Mucosa of rectum (tissue), 2 donors: ENCODE data around the gene AGA.

Experiments used
- H3K27ac ChIP-seq, 2 donors: one replicate each; pipeline ENCODE4 v1.7.0; 2013; ENCODE audit warnings: inconsistent platforms in 2 of 2, low read depth in 2 of 2, low read length in 2 of 2
- H3K27me3 ChIP-seq, 2 donors: one replicate each; pipeline ENCODE4 v1.7.0; 2013; ENCODE audit warnings: low read length in 2 of 2; ENCODE audit not compliant: control insufficient read depth in 2 of 2, insufficient read depth in 2 of 2
- H3K36me3 ChIP-seq, 2 donors: one replicate each; pipeline ENCODE4 v1.7.0; 2013; ENCODE audit warnings: low read length in 2 of 2; ENCODE audit not compliant: control insufficient read depth in 2 of 2, insufficient read depth in 2 of 2
- H3K4me1 ChIP-seq, 2 donors: one replicate each; pipeline ENCODE4 v1.7.0; 2013; ENCODE audit warnings: low read length in 2 of 2, mild to moderate bottlenecking in 1 of 2; ENCODE audit not compliant: control insufficient read depth in 2 of 2, insufficient read depth in 2 of 2
- H3K4me3 ChIP-seq, 2 donors: one replicate each; pipeline ENCODE4 v1.7.0; 2013; ENCODE audit warnings: low read length in 2 of 2
- H3K9ac ChIP-seq, 2 donors: one replicate each; pipeline ENCODE4 v1.7.0; 2013; ENCODE audit warnings: low read length in 2 of 2, low read depth in 1 of 2, mild to moderate bottlenecking in 1 of 2
- H3K9me3 ChIP-seq, 2 donors: one replicate each; pipeline ENCODE4 v1.7.0; 2013; ENCODE audit warnings: low read length in 2 of 2; ENCODE audit not compliant: control insufficient read depth in 2 of 2
- donor health status: healthy.
- donor health status: Normal muscosa, but diverticular disease.

Gene AGA

DNA sequence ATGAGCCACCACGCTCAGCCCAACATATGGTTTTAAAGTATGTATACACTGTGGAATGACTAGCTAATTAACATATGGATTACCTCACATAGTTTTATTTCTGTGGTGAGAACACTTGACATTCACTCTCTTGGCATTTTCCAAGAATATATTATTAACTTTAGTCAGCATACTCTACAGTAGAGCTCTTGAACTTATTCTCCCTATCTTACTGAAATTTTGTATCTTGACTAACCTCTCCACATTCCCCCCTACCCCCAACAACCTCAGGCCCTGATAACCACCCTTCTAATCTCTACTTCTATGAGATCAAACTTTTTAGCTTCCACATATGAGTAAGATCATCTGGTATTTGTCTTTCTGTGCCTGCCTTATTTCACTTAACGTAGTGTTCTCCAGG is 38.6 kb upstream of the AGA start:
- Histone ChIP-seq H3K9me3 (no peaks in the 10 kb centered on the region), H3K9ac (no peak overlapping the region), H3K27me3 (no peaks in the 10 kb centered on the region), H3K36me3 (no peaks in the 10 kb centered on the region), H3K27ac (no peak overlapping the region), H3K4me1 (no peaks in the 10 kb centered on the region), H3K4me3 (no peak overlapping the region)

DNA sequence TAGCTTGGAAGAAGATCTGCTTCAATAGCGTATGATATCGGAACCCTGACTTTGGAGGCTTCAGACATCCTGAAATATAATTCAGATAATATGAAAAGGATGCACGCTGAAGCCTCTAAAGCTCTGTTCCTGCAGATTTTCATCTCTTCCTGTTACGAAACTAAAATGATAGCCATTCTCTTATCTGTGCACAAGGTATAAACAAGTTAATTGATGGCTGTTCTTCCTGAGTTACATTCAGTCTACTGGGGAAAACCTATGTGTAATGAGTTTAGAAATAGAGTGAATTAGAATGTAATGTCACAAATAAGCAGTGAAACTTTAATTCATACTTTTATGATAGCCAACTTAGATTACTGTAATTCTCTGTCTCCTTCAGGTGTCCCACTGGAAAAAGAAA is 36.8 kb upstream of the AGA start:
- Histone ChIP-seq H3K4me3 (no peak overlapping the region), H3K9me3 (no peaks in the 10 kb centered on the region), H3K27me3 (no peaks in the 10 kb centered on the region), H3K4me1 (no peaks in the 10 kb centered on the region), H3K27ac (no peak overlapping the region), H3K36me3 (no peaks in the 10 kb centered on the region), H3K9ac (no peak overlapping the region)

DNA sequence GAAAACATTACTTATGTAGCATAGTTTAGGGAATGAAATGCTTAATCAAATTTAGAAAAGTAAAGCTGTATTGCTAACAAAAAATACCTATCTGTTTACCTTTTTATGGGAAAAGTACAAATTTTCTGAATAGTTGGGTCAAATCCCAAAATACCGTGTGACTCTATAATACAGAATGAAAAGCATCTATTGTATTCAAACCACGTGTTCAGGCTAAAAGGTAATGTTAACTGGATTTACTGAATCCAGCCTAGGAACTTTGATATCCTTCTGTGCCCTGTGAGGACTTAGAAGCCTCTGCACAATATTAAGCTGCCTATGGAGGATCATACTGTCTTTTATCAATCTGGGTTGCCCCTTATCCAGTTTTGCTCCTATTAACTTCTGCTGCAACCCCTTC is 36.3 kb upstream of the AGA start:
- H3K36me3 ChIP-seq, result no peaks in the 10 kb centered on the region

DNA sequence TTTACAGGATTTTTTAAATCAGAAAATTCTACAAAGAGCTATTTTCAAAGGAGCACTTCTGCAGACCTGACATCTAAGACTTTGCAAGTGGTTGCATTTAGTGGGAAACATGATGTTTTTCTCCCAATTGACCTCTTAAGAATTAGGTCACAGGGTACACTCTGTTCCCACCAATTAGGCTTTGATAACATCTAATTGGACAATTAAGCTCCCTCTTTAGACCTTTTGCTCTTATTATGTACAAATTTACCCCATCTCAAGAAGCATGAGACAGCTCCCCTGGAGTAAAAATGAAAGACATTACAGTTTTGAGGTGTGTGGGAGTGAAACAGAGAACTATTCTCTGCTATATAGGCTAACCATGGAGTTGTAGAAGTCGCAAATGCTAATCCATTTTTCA is 31.8 kb upstream of the AGA start:
- H3K27ac ChIP-seq, result no peak overlapping the region
- no peak overlapping the region for H3K4me3 ChIP-seq
- H3K4me1 ChIP-seq, result no peaks in the 10 kb centered on the region
- no peaks in the 10 kb centered on the region for H3K36me3 ChIP-seq
- H3K27me3 ChIP-seq, result no peaks in the 10 kb centered on the region
- H3K9me3 ChIP-seq, result no peaks in the 10 kb centered on the region
- no peak overlapping the region for H3K9ac ChIP-seq

More for the DNA sequence above, 36.3 kb upstream of the AGA start:
- Histone ChIP-seq H3K27ac (no peak overlapping the region), H3K9ac (no peak overlapping the region), H3K9me3 (no peaks in the 10 kb centered on the region), H3K4me1 (no peaks in the 10 kb centered on the region), H3K27me3 (no peaks in the 10 kb centered on the region), H3K4me3 (no peak overlapping the region)

DNA sequence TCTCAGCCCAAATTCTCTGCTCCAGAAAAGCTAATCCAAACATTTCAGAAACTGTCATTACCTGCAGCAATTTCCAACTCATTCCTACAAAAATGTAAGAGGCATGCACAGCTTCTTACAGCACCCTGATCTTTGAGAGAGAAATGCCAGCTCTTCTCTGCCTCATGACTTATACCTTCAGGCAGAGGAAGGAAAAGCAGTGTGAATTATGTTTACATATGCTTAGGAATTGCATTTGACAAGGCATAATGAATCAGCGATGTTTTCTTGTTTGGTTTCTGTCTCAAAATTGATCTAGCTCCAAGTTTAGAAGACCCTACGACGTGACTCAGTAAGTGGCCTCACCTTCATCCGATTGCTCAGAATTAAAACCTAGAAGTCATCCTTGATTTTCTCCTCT is 21.8 kb upstream of the AGA start:
- Histone ChIP-seq H3K4me1 (no peaks in the 10 kb centered on the region), H3K4me3 (no peak overlapping the region), H3K27ac (no peak overlapping the region), H3K9me3 (no peaks in the 10 kb centered on the region), H3K36me3 (no peaks in the 10 kb centered on the region), H3K27me3 (no peaks in the 10 kb centered on the region), H3K9ac (no peak overlapping the region)

DNA sequence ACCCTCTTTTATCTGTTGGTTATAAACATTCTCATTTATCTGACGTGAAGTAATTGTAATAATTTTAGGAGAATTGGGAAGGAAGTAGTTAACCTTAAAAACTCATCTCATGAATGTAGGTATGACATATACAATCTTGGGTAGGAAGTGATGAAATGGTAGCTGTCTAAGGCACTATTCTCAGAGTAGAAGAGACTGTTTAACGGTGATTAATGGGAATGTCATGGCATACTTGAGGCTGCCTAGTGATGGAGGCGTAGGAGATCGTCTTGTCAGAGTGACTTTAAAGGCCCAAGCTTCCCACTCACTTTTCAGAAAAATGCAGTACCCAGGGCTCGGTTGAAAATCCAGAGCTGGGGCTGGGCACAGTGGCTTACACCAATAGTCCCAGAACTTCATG is 19.4 kb upstream of the AGA start:
- no peaks in the 10 kb centered on the region for H3K9me3 ChIP-seq
- no peak overlapping the region for H3K4me3 ChIP-seq
- no peaks in the 10 kb centered on the region for H3K36me3 ChIP-seq
- no peak overlapping the region for H3K9ac ChIP-seq
- H3K27me3 ChIP-seq, result no peaks in the 10 kb centered on the region
- H3K27ac ChIP-seq, result no peak overlapping the region
- H3K4me1 ChIP-seq, result no peaks in the 10 kb centered on the region

DNA sequence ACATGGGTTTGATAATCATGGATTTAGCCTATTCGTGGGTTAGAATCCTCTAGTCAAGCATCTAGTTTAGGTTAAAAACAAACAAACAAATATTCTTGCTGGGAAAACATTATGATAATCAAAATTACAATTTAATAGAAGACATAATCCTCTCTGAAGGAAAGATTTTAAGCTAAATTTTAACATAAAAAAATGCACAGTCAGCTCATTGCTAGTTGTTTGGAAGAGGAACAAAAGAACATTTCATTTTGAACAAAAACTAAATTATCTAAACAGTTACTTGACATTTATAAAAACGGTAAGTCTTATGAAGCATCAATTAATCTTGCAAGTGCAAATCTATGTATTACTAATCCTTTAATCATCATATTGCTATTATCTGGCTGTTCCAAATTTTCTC is 18.2 kb upstream of the AGA start:
- no peak overlapping the region for H3K4me3 ChIP-seq
- H3K9ac ChIP-seq, result no peak overlapping the region
- H3K27me3 ChIP-seq, result no peaks in the 10 kb centered on the region
- H3K36me3 ChIP-seq, result no peaks in the 10 kb centered on the region
- no peaks in the 10 kb centered on the region for H3K4me1 ChIP-seq
- H3K9me3 ChIP-seq, result no peaks in the 10 kb centered on the region
- no peak overlapping the region for H3K27ac ChIP-seq

DNA sequence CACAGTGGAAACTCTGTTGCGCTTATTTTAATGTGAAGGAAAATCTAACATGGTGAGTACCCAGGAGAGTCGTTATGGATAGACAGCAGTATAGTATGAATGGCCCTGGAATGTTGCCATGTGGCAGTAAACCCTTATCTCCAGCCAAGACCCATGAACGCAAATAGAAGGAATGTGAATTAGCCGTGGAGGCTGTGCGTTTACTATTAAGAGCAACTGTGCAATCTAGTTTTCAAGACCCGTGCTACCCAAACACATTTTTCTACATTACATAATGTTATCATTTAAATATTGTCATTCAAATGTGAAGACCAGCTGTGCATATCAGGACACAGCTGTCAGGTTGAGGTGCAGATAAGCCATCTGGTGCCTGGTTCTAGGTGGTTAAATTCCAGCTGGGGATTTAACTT is 13.3 kb upstream of the AGA start:
- H3K4me1 ChIP-seq, result peaks cover 0 to 2% of the 10 kb centered on the region in 2 donors
- H3K9me3 ChIP-seq, result no peaks in the 10 kb centered on the region
- no peaks in the 10 kb centered on the region for H3K27me3 ChIP-seq
- no peak overlapping the region for H3K4me3 ChIP-seq
- H3K9ac ChIP-seq, result no peak overlapping the region
- no peak overlapping the region for H3K27ac ChIP-seq
- H3K36me3 ChIP-seq, result no peaks in the 10 kb centered on the region

DNA sequence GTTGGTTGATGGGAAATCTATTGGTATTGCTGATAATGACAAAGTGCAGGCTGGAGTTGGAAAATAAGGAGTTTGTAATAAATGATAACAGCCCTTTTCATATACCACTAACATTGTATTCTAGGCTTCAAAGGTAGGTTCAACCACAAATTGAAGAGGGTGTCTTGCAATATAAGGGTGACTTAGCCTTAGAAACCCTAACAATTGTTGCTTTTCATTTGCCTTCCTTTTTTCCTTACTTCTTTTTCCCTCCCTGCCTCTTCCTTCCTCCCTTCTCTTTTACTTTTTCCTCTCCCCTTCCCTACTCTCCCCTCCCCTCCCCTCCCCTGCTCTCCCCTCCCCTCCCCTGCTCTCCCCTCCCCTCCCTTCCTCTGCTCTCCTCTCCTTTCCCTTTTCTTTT is 10.9 kb upstream of the AGA start:
- H3K9ac ChIP-seq, result no peak overlapping the region
- no peaks in the 10 kb centered on the region for H3K27me3 ChIP-seq
- H3K4me1 ChIP-seq, result peaks cover 0 to 2% of the 10 kb centered on the region in 2 donors
- no peaks in the 10 kb centered on the region for H3K9me3 ChIP-seq
- no peak overlapping the region for H3K4me3 ChIP-seq
- no peak overlapping the region for H3K27ac ChIP-seq
- H3K36me3 ChIP-seq, result no peaks in the 10 kb centered on the region

DNA sequence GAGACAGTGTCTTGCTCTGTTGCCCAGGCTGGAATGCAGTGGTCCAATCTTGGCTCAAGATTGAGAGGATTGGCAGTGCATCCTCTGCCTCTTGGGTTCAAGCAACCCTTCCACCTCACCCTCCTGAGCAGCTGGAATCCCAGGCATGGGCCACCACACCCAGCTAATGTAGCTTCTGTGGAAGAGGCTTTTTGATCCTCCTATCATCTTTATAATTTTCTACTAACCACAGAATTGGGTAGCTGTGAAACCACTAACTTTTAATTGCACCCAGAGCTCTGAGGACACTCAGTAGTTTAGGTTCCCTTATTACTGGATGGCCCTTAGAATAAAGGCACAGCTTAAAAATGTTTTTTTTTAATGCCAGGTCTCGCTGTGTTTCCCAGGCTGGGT is 8.9 kb upstream of the AGA start:
- H3K27ac ChIP-seq, result no peak overlapping the region
- H3K9ac ChIP-seq, result no peak overlapping the region
- H3K4me1 ChIP-seq, result peaks cover 0 to 2% of the 10 kb centered on the region in 2 donors
- H3K4me3 ChIP-seq, result no peak overlapping the region
- H3K9me3 ChIP-seq, result no peaks in the 10 kb centered on the region
- H3K27me3 ChIP-seq, result no peaks in the 10 kb centered on the region
- no peaks in the 10 kb centered on the region for H3K36me3 ChIP-seq

DNA sequence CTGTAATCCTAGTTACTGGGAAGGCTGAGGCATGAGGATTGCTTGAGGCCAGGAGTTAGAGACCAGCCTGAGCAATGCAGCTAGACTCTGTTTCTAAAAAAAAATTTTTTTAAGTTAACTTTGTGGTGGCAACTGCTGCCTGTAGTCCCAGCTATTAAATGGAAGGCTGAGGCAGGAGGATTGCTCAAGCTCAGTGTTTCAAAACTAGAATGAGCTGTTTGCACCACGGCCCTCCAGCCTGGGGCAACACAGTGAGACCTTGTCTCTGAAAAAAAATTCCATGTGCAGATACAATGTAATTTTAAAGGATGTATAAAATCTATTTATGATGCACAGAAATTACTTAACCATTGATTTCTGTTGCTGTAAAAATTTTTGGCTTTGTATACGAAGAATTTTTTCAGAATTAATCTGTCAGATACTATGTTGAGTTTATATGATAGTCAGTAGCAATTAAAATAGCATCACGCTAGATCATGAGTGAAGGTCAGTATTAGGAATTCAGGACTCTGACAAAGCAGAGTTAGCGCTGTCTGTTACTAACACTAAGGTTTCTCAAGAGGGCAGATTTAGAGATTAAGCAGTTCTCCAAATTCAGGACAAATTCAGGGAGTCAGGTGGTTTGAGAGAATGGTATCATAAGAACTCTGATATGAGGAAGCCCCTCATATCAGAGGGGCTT is 8.3 kb upstream of the AGA start:
- Histone ChIP-seq H3K4me1 (peaks cover 0 to 2% of the 10 kb centered on the region in 2 donors), H3K4me3 (no peak overlapping the region), H3K9me3 (no peaks in the 10 kb centered on the region), H3K36me3 (no peaks in the 10 kb centered on the region), H3K27me3 (no peaks in the 10 kb centered on the region), H3K27ac (no peak overlapping the region), H3K9ac (no peak overlapping the region)
